ENCODE measurements around the gene SF3B4. TPM values are rescaled to one million over a fixed set of nuclear protein-coding genes. Genes with fewer than 3 reads are reported as not detected.
A peak's percentile ranks its signal among the peaks of the same experiment; 100 is the strongest.

The SF3B4 gene
- total RNA-seq, 4 donors from 2014 or later = 19.1 to 28.7 (median 22.2) TPM

GRCh38 chr1:149932474-149932873 is 4.9 kb upstream of the SF3B4 start:
- TF ChIP-seq POLR2A (IDR thresholded peaks at IDR 0.05) = no peak
- H3K9me3 ChIP-seq = no peaks in the 10 kb centered on the region
- H3K27me3 ChIP-seq = no peaks in the 10 kb centered on the region
- 95% methylated on average over 8 of the region's 8 CpGs for WGBS
- H3K4me3 ChIP-seq = no peak overlapping the region
- DNase-seq (ENCODE audit: low spot score in 2 of 2) = no peak
- no peak overlapping the region for H3K27ac ChIP-seq
- peaks cover 28% of the 10 kb centered on the region for H3K4me1 ChIP-seq
- H3K36me3 ChIP-seq = peaks cover 24% of the 10 kb centered on the region

DNA sequence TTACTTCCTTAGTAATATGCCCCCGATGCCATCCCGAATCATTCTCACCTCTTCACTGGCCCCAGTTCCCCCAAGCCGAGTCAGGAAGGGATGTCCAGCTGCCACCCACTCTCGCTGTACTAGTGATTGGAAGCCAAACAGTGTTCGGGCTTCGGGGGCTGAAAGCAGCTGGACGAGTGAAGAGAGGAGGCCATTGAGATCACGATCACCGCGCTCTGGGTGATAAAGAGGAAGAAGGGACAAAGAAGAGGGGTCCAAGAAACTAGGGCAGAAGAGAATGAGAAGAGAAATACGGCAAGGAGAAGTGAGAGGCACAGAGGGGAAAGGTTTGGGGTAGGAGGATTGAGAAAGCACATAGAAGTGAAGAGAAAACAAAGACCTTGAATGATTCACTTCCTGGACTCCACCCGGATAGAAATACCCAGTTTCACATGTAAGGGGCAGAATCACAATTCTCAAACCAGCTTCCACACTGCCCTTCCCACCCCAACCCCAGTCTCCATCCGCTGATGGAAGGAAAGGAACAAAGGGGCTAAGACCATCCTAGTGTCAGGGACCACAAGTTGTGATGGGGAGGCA is 3.7 kb upstream of the SF3B4 start:
- Histone ChIP-seq H3K9me3 (no peaks in the 10 kb centered on the region), H3K27ac (no peak overlapping the region), H3K4me3 (no peak overlapping the region), H3K36me3 (peaks cover 26% of the 10 kb centered on the region), H3K4me1 (peaks cover 27% of the 10 kb centered on the region), H3K27me3 (no peaks in the 10 kb centered on the region)
- WGBS = 89% methylated on average over 13 of the region's 13 CpGs
- TF ChIP-seq POLR2AphosphoS5 (IDR thresholded peaks at IDR 0.05) (no peak), EP300 (IDR thresholded peaks at IDR 0.05) (no peak), POLR2A (IDR thresholded peaks at IDR 0.05) (no peak), CTCF (IDR thresholded peaks at IDR 0.05) (no peak)
- DNase-seq (ENCODE audit: low spot score in 2 of 2) = no peak

DNA sequence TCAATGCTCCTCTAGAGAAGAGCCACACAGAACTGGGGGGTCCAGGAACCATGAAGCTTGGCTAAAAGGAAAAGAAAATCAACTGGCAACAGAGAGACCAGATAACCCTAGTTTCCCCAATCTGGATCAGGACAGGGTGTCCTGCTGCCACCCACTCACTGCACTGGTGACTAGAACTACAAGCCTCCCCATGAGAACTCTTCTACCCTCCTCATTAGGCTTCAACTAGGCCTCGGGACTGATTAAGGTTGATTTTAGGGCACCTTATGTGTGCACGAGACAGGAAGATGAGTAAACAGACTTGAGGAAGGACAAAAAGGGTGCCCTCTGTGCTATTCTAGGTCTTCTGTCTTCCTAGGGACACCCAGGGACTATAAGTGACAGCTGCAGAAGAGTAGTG is 2.3 kb upstream of the SF3B4 start:
- Histone ChIP-seq H3K27me3 (no peaks in the 10 kb centered on the region), H3K27ac (no peak overlapping the region), H3K4me3 (no peak overlapping the region), H3K4me1 (peaks cover 32% of the 10 kb centered on the region), H3K9me3 (no peaks in the 10 kb centered on the region), H3K36me3 (peaks cover 40% of the 10 kb centered on the region)
- no peak for TF ChIP-seq POLR2AphosphoS5 (IDR thresholded peaks at IDR 0.05)
- TF ChIP-seq POLR2A (IDR thresholded peaks at IDR 0.05) = no peak
- no peak for TF ChIP-seq CTCF (IDR thresholded peaks at IDR 0.05)
- TF ChIP-seq EP300 (IDR thresholded peaks at IDR 0.05) = no peak
- DNase-seq (ENCODE audit: low spot score in 2 of 2) = no peak
- WGBS = 100% methylated on average over 2 of the region's 2 CpGs

GRCh38 chr1:149928401-149928724 is 760 bp upstream of the SF3B4 start:
- no peaks in the 10 kb centered on the region for H3K27me3 ChIP-seq
- DNase-seq (ENCODE audit: low spot score in 2 of 2) = no peak
- no peak for TF ChIP-seq CTCF (IDR thresholded peaks at IDR 0.05)
- 0% methylated on average over 1 of the region's 1 CpG for WGBS
- peaks cover 54% of the 10 kb centered on the region for H3K36me3 ChIP-seq
- H3K9me3 ChIP-seq = no peaks in the 10 kb centered on the region
- H3K27ac ChIP-seq = peak overlapping the region; percentile 96
- H3K4me3 ChIP-seq = peak overlapping the region; percentile 97
- H3K4me1 ChIP-seq = peaks cover 32% of the 10 kb centered on the region

DNA sequence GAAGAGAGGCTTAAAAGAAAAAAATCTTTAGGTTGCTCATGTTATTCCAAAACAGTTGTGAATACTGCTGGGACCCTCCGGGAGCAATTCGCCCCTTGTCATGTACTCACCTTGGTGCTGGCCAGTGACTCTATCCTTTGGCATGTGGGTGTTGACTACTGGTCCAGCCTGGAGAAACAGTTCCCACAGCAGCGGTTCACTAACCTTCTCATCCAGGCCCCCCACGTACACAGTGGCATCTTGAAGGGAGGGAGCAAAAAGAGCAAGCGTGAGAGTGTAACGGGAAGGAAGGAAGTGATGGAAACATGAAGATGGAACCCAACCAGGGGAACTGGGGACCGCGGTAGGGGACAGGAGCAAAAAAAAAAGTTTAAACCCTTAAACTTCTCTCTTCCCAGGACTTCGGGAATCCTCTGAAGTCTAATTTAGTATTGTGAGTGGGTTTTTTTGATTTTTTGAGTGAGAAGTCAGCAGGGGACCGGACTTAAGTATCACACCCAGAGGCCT is 494 bp downstream of the SF3B4 start:
- no peaks in the 10 kb centered on the region for H3K27me3 ChIP-seq
- no peaks in the 10 kb centered on the region for H3K9me3 ChIP-seq
- peak overlapping the region; percentile 97 for H3K4me3 ChIP-seq
- WGBS = 1% methylated on average over 10 of the region's 10 CpGs
- peak overlapping the region; percentile 96 for H3K27ac ChIP-seq
- no peak for DNase-seq (ENCODE audit: low spot score in 2 of 2)
- TF ChIP-seq CTCF (IDR thresholded peaks at IDR 0.05) = no peak
- peaks cover 32% of the 10 kb centered on the region for H3K4me1 ChIP-seq
- peaks cover 55% of the 10 kb centered on the region for H3K36me3 ChIP-seq

DNA sequence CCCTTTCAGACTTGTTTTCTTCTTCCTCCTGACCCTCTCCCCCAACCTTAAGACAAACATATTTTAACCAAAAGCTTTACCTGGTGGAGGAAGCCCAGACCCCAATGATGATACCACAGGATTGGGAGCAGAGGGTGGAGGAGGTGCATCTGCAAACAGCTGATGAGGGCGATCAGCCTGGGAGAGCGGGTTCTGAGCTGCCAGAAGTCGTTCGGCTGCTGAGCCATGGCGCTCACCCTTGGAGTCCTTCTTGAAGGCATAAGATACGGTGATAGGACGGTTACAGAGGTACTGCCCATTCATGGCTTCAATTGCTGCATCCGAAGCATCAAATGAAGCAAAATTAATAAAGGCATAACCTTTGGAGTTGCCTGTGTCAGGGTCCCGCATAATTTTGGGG is 1.3 kb downstream of the SF3B4 start:
- no peak for DNase-seq (ENCODE audit: low spot score in 2 of 2)
- no peaks in the 10 kb centered on the region for H3K9me3 ChIP-seq
- TF ChIP-seq POLR2AphosphoS5 (IDR thresholded peaks at IDR 0.05) (no peak), POLR2A (IDR thresholded peaks at IDR 0.05) (no peak), CTCF (IDR thresholded peaks at IDR 0.05) (no peak), EP300 (IDR thresholded peaks at IDR 0.05) (no peak)
- no peak overlapping the region for H3K27ac ChIP-seq
- peaks cover 32% of the 10 kb centered on the region for H3K4me1 ChIP-seq
- peak overlapping the region; percentile 97 for H3K4me3 ChIP-seq
- H3K27me3 ChIP-seq = no peaks in the 10 kb centered on the region
- WGBS = 93% methylated on average over 9 of the region's 9 CpGs
- peaks cover 55% of the 10 kb centered on the region for H3K36me3 ChIP-seq
